Endothelial cell of umbilical vein (primary cell): ENCODE measurements around the gene C3. TPM values are rescaled to one million over a fixed set of nuclear protein-coding genes. Genes with fewer than 3 reads are reported as not detected.

Experiments
- BruUV-seq: library from RNA; stranded (reverse); fragments of 400-500 nt; replicated peaks from 2 replicates; lab custom pipeline; 2021; lab: Mats Ljungman, UMichigan
- CTCF ChIA-PET: fragments of 300-600, 350-600 bp; sonication (Branson Sonifier 250); formaldehyde crosslinking; loops from one replicate; lab custom pipeline; 2021; ENCODE audit warnings: antibody characterized with exemption, inconsistent platforms; lab: Charles Lee
- POLR2A ChIA-PET: fragments of 300-600, 350-600 bp; sonication (Branson Sonifier 250); formaldehyde crosslinking; loops from one replicate; lab custom pipeline; 2021; ENCODE audit warnings: antibody characterized with exemption, inconsistent platforms; lab: Charles Lee
- DNase-seq: peaks from one replicate; pipeline ENCODE4 v3.0.0-alpha.2; 2011; ENCODE audit warnings: low read depth, low spot score
- FAIRE-seq: peaks from 2 replicates; lab custom pipeline; 2011; peaks lifted over from hg19 to GRCh38; lab: Jason Lieb, UNC
- H2AFZ ChIP-seq: 2 replicates; pipeline ENCODE4 v1.6.0; 2012; ENCODE audit warnings: low read depth, low read length, control low read depth, inconsistent platforms
- H3K27ac ChIP-seq: 2 replicates; pipeline ENCODE4 v1.5.1; 2011; ENCODE audit warnings: low read depth, mild to moderate bottlenecking, control low read depth, low read length, moderate library complexity; ENCODE audit not compliant: insufficient read depth
- H3K27me3 ChIP-seq, 2 experiments: 2 replicates each; pipeline versions ENCODE4 v1.6.0 to v1.6.1; 2011; ENCODE audit warnings: low read length in 2 of 2, mixed read lengths in 1 of 2; ENCODE audit not compliant: control insufficient read depth in 2 of 2, insufficient read depth in 2 of 2
- H3K36me3 ChIP-seq, 2 experiments: 2 replicates in 1 of 2; 3 replicates in 1 of 2; pipeline ENCODE4 v1.5.1; 2011; ENCODE audit warnings: low read length in 2 of 2, mild to moderate bottlenecking in 1 of 2, moderate library complexity in 1 of 2; ENCODE audit not compliant: control insufficient read depth in 2 of 2, insufficient read depth in 2 of 2; ENCODE audit errors: extremely low read depth in 1 of 2
- H3K4me1 ChIP-seq: 3 replicates; pipeline ENCODE4 v1.5.1; 2011; ENCODE audit warnings: mild to moderate bottlenecking, low read length; ENCODE audit not compliant: control insufficient read depth, insufficient read depth; ENCODE audit errors: extremely low read depth
- H3K4me2 ChIP-seq: 2 replicates; pipeline ENCODE4 v1.6.1; 2011; ENCODE audit warnings: low read length, control low read depth, mixed read lengths; ENCODE audit not compliant: insufficient read depth
- H3K4me3 ChIP-seq, 3 experiments: fragments of 200-600 bp in 1 of 3; sonication (generic), shearing (Covaris generic) in 1 of 3; replicated peaks in 1 of 3; 2 replicates each; pipeline ENCODE4 v1.5.1; 2011 to 2016; ENCODE audit warnings: control low read depth in 3 of 3, low read length in 3 of 3, mild to moderate bottlenecking in 2 of 3, inconsistent platforms in 1 of 3, low read depth in 1 of 3, moderate library complexity in 1 of 3; ENCODE audit not compliant: insufficient read depth in 1 of 3
- H3K79me2 ChIP-seq: 2 replicates; pipeline ENCODE4 v1.6.0; 2012; ENCODE audit warnings: low read length, inconsistent platforms; ENCODE audit not compliant: control insufficient read depth, insufficient read depth
- H3K9ac ChIP-seq: replicated peaks from 2 replicates; pipeline ENCODE3; 2011; ENCODE audit warnings: low read length, control low read depth; ENCODE audit not compliant: insufficient read depth; ENCODE audit errors: extremely low read depth
- H3K9me1 ChIP-seq: replicated peaks from 3 replicates; pipeline ENCODE4 v1.6.0; 2011; ENCODE audit warnings: mild to moderate bottlenecking, low read length; ENCODE audit not compliant: control insufficient read depth, insufficient read depth; ENCODE audit errors: extremely low read depth
- H3K9me3 ChIP-seq: replicated peaks from 2 replicates; pipeline ENCODE4 v1.5.1; 2012; ENCODE audit warnings: low read length, inconsistent platforms; ENCODE audit not compliant: control insufficient read depth, insufficient read depth
- H4K20me1 ChIP-seq: replicated peaks from 2 replicates; pipeline ENCODE3; 2011; ENCODE audit warnings: mild to moderate bottlenecking, low read length; ENCODE audit not compliant: control insufficient read depth, insufficient read depth; ENCODE audit errors: extremely low read depth
- EZH2 ChIP-seq: IDR thresholded peaks from 2 replicates; pipeline ENCODE4 v1.6.1; 2012; ENCODE audit warnings: borderline replicate concordance, low read depth, mild to moderate bottlenecking, moderate library complexity, low read length, inconsistent platforms; ENCODE audit not compliant: severe bottlenecking
- FOS ChIP-seq: IDR thresholded peaks from 2 replicates; pipeline ENCODE4 v1.6.1; 2011; ENCODE audit warnings: mild to moderate bottlenecking, low read length, moderate library complexity, borderline replicate concordance; ENCODE audit not compliant: insufficient read depth
- GATA2 ChIP-seq: IDR thresholded peaks from 2 replicates; pipeline ENCODE4 v1.7.0; 2011; ENCODE audit warnings: low read depth, mild to moderate bottlenecking, moderate library complexity, mixed read lengths, low read length; ENCODE audit not compliant: insufficient read length, insufficient read depth
- JUN ChIP-seq: IDR thresholded peaks from 2 replicates; pipeline ENCODE4 v1.6.1; 2011; ENCODE audit warnings: borderline replicate concordance, low read depth; ENCODE audit not compliant: insufficient read length, insufficient read depth
- MYC ChIP-seq: IDR thresholded peaks from one replicate; pipeline ENCODE4 v1.6.1; 2011; ENCODE audit warnings: mild to moderate bottlenecking, low read depth, low read length
- POLR2A ChIP-seq: IDR thresholded peaks from 2 replicates; pipeline ENCODE4 v1.6.1; 2012; ENCODE audit warnings: low read depth, mild to moderate bottlenecking, control low read depth, low read length
- POLR2AphosphoS5 ChIP-seq: IDR thresholded peaks from 2 replicates; pipeline ENCODE4 v1.6.1; 2012; ENCODE audit warnings: low read depth, mild to moderate bottlenecking, control low read depth, low read length, moderate library complexity; ENCODE audit not compliant: insufficient read depth
- dilution Hi-C: fragments of 300-500 bp; cut with MboI; formaldehyde crosslinking; loops from one replicate; pipeline ENCODE4 v1.15.0; 2019; ENCODE audit warnings: low sequenced_read_pairs; ENCODE audit not compliant: extremely low pct_ligation_motif_present
- intact Hi-C: fragments of 100-400 bp; cut with micrococcal nuclease; formaldehyde crosslinking; loops from one replicate; pipeline ENCODE4 v1.10.0; 2022
- polyA plus RNA-seq, 4 experiments: library from polyadenylated mRNA; depleted of rRNA in 3 of 4; stranded (reverse) in 3 of 4; unstranded in 1 of 4; fragments of >200 nt; gene quantifications; 2 replicates each; pipeline versions ENCODE4 v1.2.1 to v1.2.3, GENCODE V29; 2011 to 2012; ENCODE audit warnings: missing spikeins in 1 of 4
- total RNA-seq: library from RNA; stranded (reverse); gene quantifications from 2 replicates; pipeline ENCODE4 v1.2.3, GENCODE V29; 2021
- TF ChIP-seq, protein P1 (sequence below), 2 donors: IDR thresholded peaks; 1 replicate in 1 of 2; 2 replicates in 1 of 2; pipeline ENCODE4 v1.5.1; 2011; ENCODE audit warnings: low read length in 2 of 2, mild to moderate bottlenecking in 2 of 2, moderate library complexity in 2 of 2, control low read depth in 1 of 2, inconsistent platforms in 1 of 2, low read depth in 1 of 2; ENCODE audit not compliant: insufficient read depth in 1 of 2; ENCODE audit errors: extremely low read depth in 1 of 2
- TF ChIP-seq, protein P2 (sequence below): IDR thresholded peaks from 2 replicates; pipeline ENCODE4 v1.6.1; 2011; ENCODE audit not compliant: insufficient read depth, insufficient read length

Gene C3
- total and polyA plus RNA-seq, 2 donors (not counting 3 experiments of a cell fraction or from before 2014, with no cell fraction given): 0.23 TPM; not detected in 1

DNA sequence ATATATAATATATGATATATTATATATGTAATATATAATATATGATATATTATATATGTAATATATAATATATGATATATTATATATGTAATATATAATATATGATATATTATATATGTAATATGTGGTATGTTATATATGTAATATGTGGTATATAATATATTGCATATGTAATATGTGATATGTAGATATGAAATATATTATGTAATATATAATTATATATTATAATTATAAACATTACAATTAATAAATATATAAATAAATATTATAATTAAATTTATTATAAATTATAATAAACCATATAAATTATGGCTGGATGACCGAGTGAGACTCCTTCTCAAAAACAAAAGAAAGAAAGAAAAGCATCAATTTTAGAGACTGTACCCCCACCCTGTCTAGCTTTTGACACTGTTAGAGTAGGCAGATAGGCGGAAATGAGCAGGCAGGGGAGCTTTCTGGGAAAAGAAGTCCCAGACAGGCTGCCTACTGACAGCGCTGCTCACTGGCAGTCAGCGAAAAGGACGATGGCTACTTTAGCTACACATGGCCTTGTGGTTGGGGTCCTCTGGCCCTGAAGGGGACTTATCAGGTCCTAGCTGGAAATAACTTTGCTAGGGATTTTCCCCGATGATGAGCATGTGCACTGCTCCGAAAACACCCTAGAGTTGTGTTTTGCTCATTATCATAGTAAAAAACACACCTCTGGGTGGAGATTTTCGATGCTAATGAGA is 19.7 kb downstream of the C3 start:
- no peaks in the 10 kb centered on the region for H3K36me3 ChIP-seq
- ChIA-PET CTCF (interaction anchor here (1.1 kb wide), 1 partner anchor 14 kb away, joined by 3 read pairs; no protein-coding TSS in a partner anchor), POLR2A (no interaction called here)
- intact Hi-C loops (no loop called here), dilution Hi-C loops (no loop called here)
- H3K27me3 ChIP-seq: no peaks in the 10 kb centered on the region
- H2AFZ ChIP-seq: no peak overlapping the region
- H3K9me1 ChIP-seq: no peaks in the 10 kb centered on the region
- no peak overlapping the region for H3K27ac ChIP-seq
- BruUV-seq: no TSS peak
- FAIRE-seq (no peak), DNase-seq (no peak)
- no peaks in the 10 kb centered on the region for H3K79me2 ChIP-seq
- no peaks in the 10 kb centered on the region for H3K9me3 ChIP-seq
- H3K9ac ChIP-seq: no peak overlapping the region
- H3K4me3 ChIP-seq: no peak overlapping the region
- no peaks in the 10 kb centered on the region for H4K20me1 ChIP-seq
- no peaks in the 10 kb centered on the region for H3K4me1 ChIP-seq
- TF ChIP-seq FOS: no peak
- TF ChIP-seq JUN: no peak
- no peak for TF ChIP-seq POLR2A
- TF ChIP-seq GATA2: no peak
- TF ChIP-seq EZH2: no peak
- TF ChIP-seq POLR2AphosphoS5: no peak
- no peak for TF ChIP-seq MYC
- no peak overlapping the region for H3K4me2 ChIP-seq

DNA sequence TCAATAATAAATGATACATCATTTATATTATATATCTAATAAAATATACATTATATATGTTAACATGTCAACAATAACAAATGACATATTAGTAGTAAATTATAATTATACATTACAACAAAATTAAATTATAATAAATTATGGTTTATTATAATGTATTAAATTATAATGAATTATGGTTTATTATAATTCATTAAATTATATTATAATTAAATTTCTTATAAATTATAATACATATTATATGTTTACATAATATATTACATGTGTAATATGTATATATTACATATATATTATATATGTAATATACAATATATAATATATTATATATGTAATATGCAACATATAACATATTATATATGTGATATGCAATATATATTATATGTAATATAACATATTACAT is 20.5 kb downstream of the C3 start:
- H3K4me3 ChIP-seq: no peak overlapping the region
- no peaks in the 10 kb centered on the region for H3K4me1 ChIP-seq
- H3K79me2 ChIP-seq: no peaks in the 10 kb centered on the region
- H3K9ac ChIP-seq: no peak overlapping the region
- BruUV-seq: no TSS peak
- DNase-seq: no peak
- H3K9me1 ChIP-seq: no peaks in the 10 kb centered on the region
- no peaks in the 10 kb centered on the region for H3K27me3 ChIP-seq
- no peak overlapping the region for H3K27ac ChIP-seq
- H2AFZ ChIP-seq: no peak overlapping the region
- no peaks in the 10 kb centered on the region for H3K9me3 ChIP-seq
- intact Hi-C loops (no loop called here), dilution Hi-C loops (no loop called here)
- H3K36me3 ChIP-seq: no peaks in the 10 kb centered on the region
- H4K20me1 ChIP-seq: no peaks in the 10 kb centered on the region
- no peak overlapping the region for H3K4me2 ChIP-seq
- TF ChIP-seq JUN: no peak
- TF ChIP-seq EZH2: no peak
- no peak for TF ChIP-seq GATA2
- TF ChIP-seq, protein P1, sequence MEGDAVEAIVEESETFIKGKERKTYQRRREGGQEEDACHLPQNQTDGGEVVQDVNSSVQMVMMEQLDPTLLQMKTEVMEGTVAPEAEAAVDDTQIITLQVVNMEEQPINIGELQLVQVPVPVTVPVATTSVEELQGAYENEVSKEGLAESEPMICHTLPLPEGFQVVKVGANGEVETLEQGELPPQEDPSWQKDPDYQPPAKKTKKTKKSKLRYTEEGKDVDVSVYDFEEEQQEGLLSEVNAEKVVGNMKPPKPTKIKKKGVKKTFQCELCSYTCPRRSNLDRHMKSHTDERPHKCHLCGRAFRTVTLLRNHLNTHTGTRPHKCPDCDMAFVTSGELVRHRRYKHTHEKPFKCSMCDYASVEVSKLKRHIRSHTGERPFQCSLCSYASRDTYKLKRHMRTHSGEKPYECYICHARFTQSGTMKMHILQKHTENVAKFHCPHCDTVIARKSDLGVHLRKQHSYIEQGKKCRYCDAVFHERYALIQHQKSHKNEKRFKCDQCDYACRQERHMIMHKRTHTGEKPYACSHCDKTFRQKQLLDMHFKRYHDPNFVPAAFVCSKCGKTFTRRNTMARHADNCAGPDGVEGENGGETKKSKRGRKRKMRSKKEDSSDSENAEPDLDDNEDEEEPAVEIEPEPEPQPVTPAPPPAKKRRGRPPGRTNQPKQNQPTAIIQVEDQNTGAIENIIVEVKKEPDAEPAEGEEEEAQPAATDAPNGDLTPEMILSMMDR (IDR thresholded peaks at IDR 0.05; ENCODE audit: extremely low read depth in 1 of 2, insufficient read depth in 1 of 2, low read depth in 1 of 2, low read length in 2 of 2): no peak
- no peak for TF ChIP-seq POLR2A
- TF ChIP-seq FOS: no peak
- no peak for TF ChIP-seq POLR2AphosphoS5
- TF ChIP-seq, protein P2, sequence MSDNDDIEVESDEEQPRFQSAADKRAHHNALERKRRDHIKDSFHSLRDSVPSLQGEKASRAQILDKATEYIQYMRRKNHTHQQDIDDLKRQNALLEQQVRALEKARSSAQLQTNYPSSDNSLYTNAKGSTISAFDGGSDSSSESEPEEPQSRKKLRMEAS: no peak
- no peak for TF ChIP-seq MYC
- no peak for FAIRE-seq
- CTCF ChIA-PET: no interaction called here
- POLR2A ChIA-PET: no interaction called here
